KMS-11 (cell line): ENCODE results near the gene POMC.

ENCODE experiments used
- H2AFZ ChIP-seq: fragments of 200-600 bp; sonication (generic); 2 replicates; pipeline ENCODE4 v1.6.1; 2016; ENCODE audit warnings: antibody characterized with exemption, mixed run types, low read depth
- H3K27ac ChIP-seq: fragments of 200-600 bp; sonication (generic); 2 replicates; pipeline ENCODE4 v1.6.1; 2016; ENCODE audit warnings: mild to moderate bottlenecking, mixed run types
- H3K27me3 ChIP-seq: fragments of 200-600 bp; sonication (generic); 2 replicates; pipeline ENCODE4 v1.6.1; 2017; ENCODE audit warnings: mild to moderate bottlenecking, low read depth, mixed run types, moderate library complexity; ENCODE audit not compliant: insufficient read depth
- H3K36me3 ChIP-seq: fragments of 200-600 bp; sonication (generic); 2 replicates; pipeline ENCODE4 v1.6.1; 2017; ENCODE audit warnings: mild to moderate bottlenecking, mixed run types; ENCODE audit not compliant: insufficient read depth
- H3K4me1 ChIP-seq: fragments of 200-600 bp; sonication (generic); 2 replicates; pipeline ENCODE4 v1.6.1; 2016; ENCODE audit warnings: mild to moderate bottlenecking, low read depth, mixed run types; ENCODE audit not compliant: poor library complexity, severe bottlenecking
- H3K4me2 ChIP-seq: fragments of 200-600 bp; sonication (generic); 2 replicates; pipeline ENCODE4 v1.7.0; 2016; ENCODE audit warnings: mild to moderate bottlenecking, mixed run types
- H3K4me3 ChIP-seq: fragments of 200-600 bp; sonication (generic); IDR thresholded peaks from 2 replicates; pipeline ENCODE4 v1.6.1; 2017; ENCODE audit warnings: low read depth, low read length, mixed read lengths; ENCODE audit not compliant: insufficient read depth
- H3K79me2 ChIP-seq: fragments of 200-600 bp; sonication (generic); 2 replicates; pipeline ENCODE4 v1.6.1; 2016; ENCODE audit warnings: low read depth, mixed run types; ENCODE audit not compliant: insufficient read depth
- H3K9ac ChIP-seq: fragments of 200-600 bp; sonication (generic); 2 replicates; pipeline ENCODE4 v1.6.1; 2016; ENCODE audit warnings: mild to moderate bottlenecking, mixed run types
- H4K20me1 ChIP-seq: fragments of 200-600 bp; sonication (generic); 2 replicates; pipeline ENCODE4 v1.6.1; 2016; ENCODE audit warnings: mild to moderate bottlenecking, mixed run types; ENCODE audit not compliant: insufficient read depth
- TF ChIP-seq, protein P1 (sequence below): fragments of 200-600 bp; sonication (generic); conservative IDR thresholded peaks from 2 replicates; pipeline ENCODE4 v1.6.1; 2017; ENCODE audit warnings: low read depth, mild to moderate bottlenecking, antibody characterized with exemption, low read length, moderate library complexity, mixed read lengths

POMC gene

DNA sequence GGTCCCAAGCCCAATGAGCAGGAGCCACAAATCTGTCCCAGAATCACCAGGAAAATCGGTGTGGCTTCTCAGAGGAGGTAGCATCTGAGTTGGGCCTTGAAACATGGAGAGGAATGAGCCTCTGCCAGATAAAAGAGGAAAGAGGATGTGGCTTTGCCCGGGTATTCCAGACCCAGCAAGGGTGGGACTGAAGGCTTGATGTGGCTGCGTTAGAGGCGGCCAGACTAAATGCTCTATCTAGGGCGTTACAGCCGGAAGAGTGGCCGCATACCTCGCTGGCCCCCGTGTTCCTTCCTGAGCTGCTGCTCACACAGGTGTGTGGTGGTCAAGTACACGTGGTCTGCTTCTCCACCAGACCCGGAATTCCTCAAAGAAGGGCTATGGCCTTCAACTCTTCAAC lies 33.9 kb upstream of the POMC start:
- H3K27ac ChIP-seq, result no peak overlapping the region
- H2AFZ ChIP-seq, result no peak overlapping the region
- no peaks in the 10 kb centered on the region for H3K79me2 ChIP-seq
- H3K4me1 ChIP-seq, result no peaks in the 10 kb centered on the region
- no peak overlapping the region for H3K9ac ChIP-seq
- H3K4me3 ChIP-seq, result no peak overlapping the region
- H3K36me3 ChIP-seq, result no peaks in the 10 kb centered on the region
- no peaks in the 10 kb centered on the region for H4K20me1 ChIP-seq
- peaks cover 4% of the 10 kb centered on the region; the same call in 1 of the 2 replicates for H3K27me3 ChIP-seq
- H3K4me2 ChIP-seq, result no peak overlapping the region
- TF ChIP-seq, protein P1, sequence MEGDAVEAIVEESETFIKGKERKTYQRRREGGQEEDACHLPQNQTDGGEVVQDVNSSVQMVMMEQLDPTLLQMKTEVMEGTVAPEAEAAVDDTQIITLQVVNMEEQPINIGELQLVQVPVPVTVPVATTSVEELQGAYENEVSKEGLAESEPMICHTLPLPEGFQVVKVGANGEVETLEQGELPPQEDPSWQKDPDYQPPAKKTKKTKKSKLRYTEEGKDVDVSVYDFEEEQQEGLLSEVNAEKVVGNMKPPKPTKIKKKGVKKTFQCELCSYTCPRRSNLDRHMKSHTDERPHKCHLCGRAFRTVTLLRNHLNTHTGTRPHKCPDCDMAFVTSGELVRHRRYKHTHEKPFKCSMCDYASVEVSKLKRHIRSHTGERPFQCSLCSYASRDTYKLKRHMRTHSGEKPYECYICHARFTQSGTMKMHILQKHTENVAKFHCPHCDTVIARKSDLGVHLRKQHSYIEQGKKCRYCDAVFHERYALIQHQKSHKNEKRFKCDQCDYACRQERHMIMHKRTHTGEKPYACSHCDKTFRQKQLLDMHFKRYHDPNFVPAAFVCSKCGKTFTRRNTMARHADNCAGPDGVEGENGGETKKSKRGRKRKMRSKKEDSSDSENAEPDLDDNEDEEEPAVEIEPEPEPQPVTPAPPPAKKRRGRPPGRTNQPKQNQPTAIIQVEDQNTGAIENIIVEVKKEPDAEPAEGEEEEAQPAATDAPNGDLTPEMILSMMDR, result no peak

DNA sequence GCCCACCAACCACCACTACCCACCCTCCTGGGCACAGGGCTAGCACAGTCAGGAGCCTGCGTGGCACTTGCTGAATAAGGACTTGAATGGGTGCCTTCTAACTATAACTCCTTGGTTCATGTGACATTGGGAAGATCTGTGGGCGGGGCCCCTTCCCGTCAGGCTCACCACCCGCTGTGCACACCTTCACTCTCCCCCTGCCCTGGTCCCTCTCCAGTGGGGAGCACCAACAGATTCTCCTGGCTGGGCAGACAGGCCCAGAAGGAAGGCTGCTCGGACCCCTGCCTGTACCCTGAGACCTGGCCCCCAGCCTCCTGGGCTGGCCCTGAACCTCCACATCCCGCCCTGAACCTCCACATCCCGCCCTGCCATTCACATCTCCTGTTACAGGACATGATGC lies 33.4 kb upstream of the POMC start:
- H3K9ac ChIP-seq, result no peak overlapping the region
- H3K4me2 ChIP-seq, result no peak overlapping the region
- H3K4me1 ChIP-seq, result no peaks in the 10 kb centered on the region
- no peaks in the 10 kb centered on the region for H3K36me3 ChIP-seq
- no peaks in the 10 kb centered on the region for H4K20me1 ChIP-seq
- TF ChIP-seq, protein P1, result no peak
- no peak overlapping the region for H2AFZ ChIP-seq
- no peak overlapping the region for H3K27ac ChIP-seq
- H3K4me3 ChIP-seq, result no peak overlapping the region
- no peaks in the 10 kb centered on the region for H3K79me2 ChIP-seq
- 0 out of 2 replicates have a peak, but pooled peaks cover under 1% of the 10 kb centered on the region for H3K27me3 ChIP-seq

DNA sequence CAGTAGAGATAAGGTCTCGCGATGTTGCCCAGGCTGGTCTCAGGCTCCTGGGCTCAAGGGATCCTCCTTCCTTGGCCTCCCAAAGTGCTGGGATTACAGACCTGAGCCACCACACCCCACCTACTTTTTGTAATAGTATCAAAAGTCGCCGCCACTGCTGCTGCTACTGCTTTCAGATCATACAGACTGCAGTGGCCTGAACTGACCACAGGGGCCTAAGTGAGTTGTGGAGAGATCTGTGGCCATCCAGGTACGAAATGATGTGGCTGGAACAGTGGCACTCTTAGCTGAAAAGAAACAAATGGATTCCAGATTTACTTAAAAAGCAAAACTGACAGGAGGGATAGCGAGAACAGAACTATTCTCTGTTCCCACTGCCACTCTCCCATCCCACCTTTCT lies 32.9 kb upstream of the POMC start:
- no peak overlapping the region for H3K9ac ChIP-seq

DNA sequence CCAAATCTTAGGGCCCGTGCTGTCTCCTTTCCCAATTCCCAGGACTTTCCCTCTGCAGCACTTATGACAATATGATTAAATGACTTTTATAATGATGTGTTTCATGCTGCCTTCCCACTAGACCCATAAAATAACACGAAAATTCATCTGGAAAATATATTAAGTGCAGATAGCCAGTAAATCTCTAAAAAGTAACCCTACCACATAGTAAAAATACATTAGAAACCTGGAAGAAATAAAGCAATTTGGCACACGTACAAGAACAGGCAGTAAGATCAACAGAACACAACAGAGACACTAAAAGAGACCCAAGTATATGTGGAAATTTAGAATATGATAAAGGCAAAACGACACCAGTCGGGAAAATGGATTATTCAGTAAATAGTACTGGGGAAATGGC lies 30.2 kb upstream of the POMC start:
- Histone ChIP-seq H3K9ac (no peak overlapping the region), H3K27ac (no peak overlapping the region), H3K4me3 (no peak overlapping the region), H2AFZ (no peak overlapping the region), H4K20me1 (no peaks in the 10 kb centered on the region), H3K36me3 (no peaks in the 10 kb centered on the region), H3K79me2 (no peaks in the 10 kb centered on the region), H3K4me1 (no peaks in the 10 kb centered on the region), H3K27me3 (no peaks in the 10 kb centered on the region), H3K4me2 (no peak overlapping the region)
- TF ChIP-seq, protein P1, result no peak

More for the DNA sequence above, 32.9 kb upstream of the POMC start:
- Histone ChIP-seq H3K79me2 (no peaks in the 10 kb centered on the region), H3K27ac (no peak overlapping the region), H3K4me2 (no peak overlapping the region), H2AFZ (no peak overlapping the region), H3K4me1 (no peaks in the 10 kb centered on the region), H4K20me1 (no peaks in the 10 kb centered on the region), H3K36me3 (no peaks in the 10 kb centered on the region), H3K27me3 (no peaks in the 10 kb centered on the region), H3K4me3 (no peak overlapping the region)
- TF ChIP-seq, protein P1, result no peak

DNA sequence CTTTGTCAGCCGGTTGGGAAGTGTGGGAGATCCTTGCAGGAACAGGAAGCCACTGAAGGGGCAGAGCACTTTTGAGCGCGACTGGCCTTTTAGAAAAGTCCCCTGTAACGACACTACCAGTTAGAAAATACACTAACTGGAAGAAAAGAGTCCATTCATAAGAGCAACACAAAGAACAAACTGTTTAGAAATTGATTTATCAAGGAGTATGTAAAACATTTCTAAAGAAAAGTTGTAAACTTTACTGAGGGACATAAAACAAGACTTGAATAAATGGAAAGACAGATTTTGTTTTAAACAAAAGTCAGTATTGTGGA lies 29.8 kb upstream of the POMC start:
- Histone ChIP-seq H3K4me3 (no peak overlapping the region), H2AFZ (no peak overlapping the region), H3K36me3 (no peaks in the 10 kb centered on the region), H3K4me2 (no peak overlapping the region), H3K79me2 (no peaks in the 10 kb centered on the region), H3K4me1 (no peaks in the 10 kb centered on the region), H3K27ac (no peak overlapping the region), H3K9ac (no peak overlapping the region), H3K27me3 (no peaks in the 10 kb centered on the region), H4K20me1 (no peaks in the 10 kb centered on the region)
- TF ChIP-seq, protein P1, result no peak
